D721Med (cell line): ENCODE results near the gene LMTK3.

Experiments used
- DNase-seq: peaks from one replicate; pipeline ENCODE4 v3.0.0; 2011; ENCODE audit warnings: low spot score; ENCODE audit not compliant: insufficient read length
- FAIRE-seq: peaks from 2 replicates; lab custom pipeline; 2011; peaks lifted over from hg19 to GRCh38; lab: Jason Lieb, UNC
- TF ChIP-seq, protein P1 (sequence below): IDR thresholded peaks from 2 replicates; pipeline ENCODE4 v1.5.1; 2012; ENCODE audit warnings: mild to moderate bottlenecking, control low read depth; ENCODE audit not compliant: insufficient read depth; ENCODE audit errors: missing control alignments

Gene LMTK3

DNA sequence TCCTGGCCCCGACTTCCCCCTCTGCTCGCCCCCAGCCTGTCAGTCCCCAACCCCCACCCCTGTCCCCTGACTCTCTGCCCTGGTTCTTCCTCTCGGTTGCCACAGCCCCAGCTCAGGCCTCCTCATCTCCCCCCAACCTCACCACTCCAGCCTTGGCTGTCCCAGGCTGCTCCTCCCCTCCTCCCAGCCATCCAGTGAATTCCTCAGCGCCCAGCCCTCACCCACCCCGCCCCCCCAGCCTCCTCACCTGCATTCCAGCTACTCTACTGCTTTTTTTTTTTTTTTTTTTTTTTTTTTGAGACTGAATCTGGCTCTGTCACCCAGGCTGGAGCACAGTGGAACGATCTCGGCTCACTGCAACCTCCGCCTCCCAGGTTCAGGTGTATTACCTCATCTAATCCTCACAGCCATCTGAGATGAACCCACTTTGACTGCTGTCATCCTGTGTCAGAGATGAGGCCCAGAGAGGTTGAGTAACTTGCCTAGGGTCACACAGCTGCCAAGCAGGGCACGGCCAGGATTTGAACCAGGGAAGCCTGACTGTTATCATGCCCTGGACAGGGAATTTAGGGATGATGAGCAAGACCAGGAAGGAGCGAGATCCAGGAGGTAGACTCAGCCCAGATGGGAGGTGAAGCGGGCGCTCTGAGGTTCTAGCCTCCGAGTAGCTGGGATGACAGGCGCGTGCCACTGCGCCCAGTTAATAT lies 42.9 kb upstream of the LMTK3 start:
- TF ChIP-seq, protein P1, sequence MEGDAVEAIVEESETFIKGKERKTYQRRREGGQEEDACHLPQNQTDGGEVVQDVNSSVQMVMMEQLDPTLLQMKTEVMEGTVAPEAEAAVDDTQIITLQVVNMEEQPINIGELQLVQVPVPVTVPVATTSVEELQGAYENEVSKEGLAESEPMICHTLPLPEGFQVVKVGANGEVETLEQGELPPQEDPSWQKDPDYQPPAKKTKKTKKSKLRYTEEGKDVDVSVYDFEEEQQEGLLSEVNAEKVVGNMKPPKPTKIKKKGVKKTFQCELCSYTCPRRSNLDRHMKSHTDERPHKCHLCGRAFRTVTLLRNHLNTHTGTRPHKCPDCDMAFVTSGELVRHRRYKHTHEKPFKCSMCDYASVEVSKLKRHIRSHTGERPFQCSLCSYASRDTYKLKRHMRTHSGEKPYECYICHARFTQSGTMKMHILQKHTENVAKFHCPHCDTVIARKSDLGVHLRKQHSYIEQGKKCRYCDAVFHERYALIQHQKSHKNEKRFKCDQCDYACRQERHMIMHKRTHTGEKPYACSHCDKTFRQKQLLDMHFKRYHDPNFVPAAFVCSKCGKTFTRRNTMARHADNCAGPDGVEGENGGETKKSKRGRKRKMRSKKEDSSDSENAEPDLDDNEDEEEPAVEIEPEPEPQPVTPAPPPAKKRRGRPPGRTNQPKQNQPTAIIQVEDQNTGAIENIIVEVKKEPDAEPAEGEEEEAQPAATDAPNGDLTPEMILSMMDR: no peak
- DNase-seq: no peak
- FAIRE-seq: no peak

DNA sequence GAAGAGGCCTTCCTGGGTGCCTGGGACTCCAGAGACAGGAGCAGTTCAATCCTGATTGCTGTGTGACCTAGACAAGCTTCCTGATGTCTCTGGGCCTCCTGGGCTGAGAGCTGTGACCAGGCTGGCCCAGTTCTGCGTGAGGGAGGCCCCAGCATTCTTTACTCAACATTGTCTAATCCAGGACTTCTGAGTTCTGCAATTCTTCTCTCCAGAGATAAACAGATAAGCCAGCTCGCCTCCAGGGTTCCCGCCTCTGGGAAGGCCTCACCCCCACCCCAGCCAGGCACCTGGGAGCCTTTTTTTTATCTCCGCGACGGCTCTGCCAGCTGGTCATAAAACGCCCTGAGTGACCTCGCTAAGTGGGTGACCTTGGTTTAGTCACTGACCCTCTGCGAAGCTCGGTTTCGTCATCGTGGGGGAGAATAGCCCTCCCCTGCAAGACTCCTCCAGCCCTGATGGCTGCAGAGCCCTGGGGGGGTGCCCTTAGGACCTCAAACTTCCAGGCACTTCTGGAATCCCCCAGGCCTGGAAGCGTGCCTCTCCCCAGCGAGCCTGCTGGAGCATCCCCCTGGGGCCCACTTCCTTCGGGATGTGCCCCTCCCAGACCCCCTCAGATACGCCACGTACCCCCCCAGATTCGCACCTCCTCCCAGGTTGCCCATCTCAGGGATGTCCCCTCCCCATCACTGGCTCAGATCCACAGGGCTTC lies 42.2 kb upstream of the LMTK3 start:
- no peak for FAIRE-seq
- no peak for DNase-seq
- TF ChIP-seq, protein P1: no peak

DNA sequence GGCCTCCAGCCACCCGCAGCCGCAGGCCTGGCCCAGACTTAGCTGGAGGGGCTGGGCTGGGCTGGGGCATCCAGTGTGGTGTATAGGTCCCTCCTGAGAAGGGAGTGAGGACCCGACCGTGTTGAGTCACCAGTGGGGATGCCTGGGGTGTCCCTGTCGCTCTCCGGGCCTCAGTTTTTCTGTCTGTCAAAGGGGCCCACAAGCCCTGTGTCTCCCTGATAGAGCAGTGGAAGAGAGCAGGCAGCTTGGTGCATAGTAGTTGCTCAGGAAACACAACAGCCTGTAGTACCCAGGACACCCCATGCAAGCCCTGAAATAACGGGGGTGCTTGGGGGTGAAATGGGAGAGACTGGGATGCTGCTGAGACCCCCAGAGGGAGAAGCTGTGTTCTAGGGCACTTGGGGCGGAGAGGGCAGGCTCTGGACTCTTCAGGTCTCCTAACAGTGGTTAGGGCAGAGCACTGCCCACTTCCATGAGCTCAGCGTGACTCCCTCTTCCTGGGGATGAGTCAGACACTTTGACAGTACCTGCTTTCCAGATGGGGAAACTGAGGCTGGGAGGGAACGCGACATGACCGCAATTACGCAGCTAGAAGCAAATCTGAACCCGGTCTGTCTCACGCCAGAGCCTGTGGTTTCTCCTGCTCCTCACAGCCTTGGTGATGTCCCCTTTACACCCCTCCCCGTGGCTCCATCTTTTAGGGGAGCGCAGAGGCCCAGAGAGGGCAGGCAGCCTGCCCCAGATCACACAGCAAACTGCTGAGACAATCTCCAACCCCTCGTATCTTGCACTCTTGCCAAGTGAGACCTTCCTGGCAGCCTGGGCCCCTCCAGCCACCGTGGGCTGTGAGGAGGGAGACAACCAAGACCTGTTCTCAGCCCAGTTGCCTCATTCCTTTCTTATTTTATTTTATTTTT lies 41.0 kb upstream of the LMTK3 start:
- TF ChIP-seq, protein P1: no peak
- DNase-seq (no peak), FAIRE-seq (no peak)

DNA sequence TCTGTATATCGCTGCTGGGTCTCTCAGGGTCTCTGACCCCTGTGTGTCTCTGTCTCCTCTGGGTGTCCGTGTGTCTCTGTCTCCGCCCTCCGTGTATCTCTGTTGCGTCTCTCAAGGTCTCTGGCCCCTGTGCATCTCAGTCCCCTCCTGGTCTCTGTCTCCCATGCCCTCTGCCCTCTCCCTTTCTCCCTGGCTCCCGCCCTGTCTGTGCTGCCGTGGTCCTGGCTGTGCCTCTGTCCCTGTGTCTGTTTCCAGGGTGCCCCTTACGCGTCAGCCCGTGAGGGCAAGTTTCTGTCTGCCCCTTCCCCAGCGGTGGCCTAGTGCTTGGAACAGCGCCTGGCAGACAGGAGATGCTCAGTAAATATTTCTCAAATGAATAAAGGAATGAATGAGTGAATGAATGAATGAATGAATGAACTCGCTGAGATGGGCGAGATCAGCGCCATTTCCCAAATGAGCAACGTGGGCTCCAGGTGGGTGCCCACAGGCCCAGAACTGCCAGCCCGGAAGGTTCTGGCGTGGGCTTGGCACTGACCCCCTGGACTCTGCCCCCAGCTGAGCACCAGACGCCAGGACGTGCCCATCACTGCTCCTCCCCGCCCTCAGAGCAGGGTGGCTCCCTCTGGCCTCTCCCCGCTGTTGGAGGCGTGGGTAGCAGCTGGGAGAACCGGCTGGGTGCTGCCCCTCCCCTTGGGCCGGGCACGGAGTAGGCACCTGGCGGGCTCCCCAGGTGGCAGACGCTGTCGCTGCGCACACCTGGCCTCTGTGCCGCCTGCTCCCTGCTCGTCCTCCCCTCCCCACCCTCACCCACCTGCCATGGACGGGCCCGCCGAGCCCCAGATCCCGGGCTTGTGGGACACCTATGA lies 40.0 kb upstream of the LMTK3 start, which contains the start of gene SULT2B1:
Gene SULT2B1 (plus strand): TSS at position 736 of the 866 bp plus-strand sequence. CDS start 81 bp downstream, at position 817.
- FAIRE-seq (no peak), DNase-seq (no peak)
- TF ChIP-seq, protein P1: no peak

DNA sequence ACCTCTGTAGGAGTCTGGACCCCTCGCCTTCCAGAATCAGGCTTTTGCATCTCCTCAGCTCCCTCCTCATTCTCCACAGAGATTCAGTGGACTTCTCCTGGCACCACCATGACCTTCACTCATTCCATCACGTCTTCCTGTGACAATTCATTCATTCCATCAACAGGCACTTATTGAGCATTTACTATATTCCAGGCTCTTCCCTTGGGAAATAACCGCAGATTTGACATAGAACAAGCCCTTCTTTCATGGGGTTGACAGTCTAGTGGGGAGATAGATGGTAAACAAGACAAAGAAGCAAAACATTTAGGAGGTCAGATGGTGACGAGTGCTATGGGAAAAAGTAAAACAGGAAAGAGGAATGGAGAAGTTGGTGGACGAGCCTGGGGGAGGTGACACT lies 37.7 kb upstream of the LMTK3 start:
- TF ChIP-seq, protein P1: no peak
- FAIRE-seq: no peak
- no peak for DNase-seq

DNA sequence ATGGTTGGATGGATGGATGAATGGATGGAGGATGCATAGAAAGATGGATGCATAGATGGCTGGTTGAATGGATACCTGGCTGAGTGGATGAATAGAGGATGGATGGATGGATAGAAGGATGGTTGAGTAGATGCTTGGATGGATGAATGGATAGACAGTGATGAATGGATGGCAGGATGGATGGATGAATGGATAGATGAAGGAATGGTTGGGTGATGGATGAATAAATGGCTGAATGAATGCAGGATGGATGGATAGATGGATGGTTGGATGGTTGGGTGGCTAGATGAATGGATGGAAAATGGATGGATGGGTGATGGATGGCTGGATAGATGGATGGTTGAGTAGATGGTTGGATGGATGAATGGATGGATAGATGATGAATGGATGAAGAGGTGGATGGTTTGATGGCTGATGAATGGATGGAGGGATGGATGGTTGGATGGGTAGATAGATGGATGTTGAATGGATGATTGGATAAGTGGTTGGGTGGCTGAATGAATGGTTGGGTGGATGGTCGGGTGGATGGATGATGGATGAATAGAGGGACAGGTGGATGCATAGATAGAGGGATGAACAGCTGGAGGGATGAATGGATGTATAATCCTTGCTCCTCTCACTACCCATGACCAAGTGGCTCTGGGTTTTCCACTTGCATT lies 36.7 kb upstream of the LMTK3 start:
- FAIRE-seq: no peak
- TF ChIP-seq, protein P1: no peak
- no peak for DNase-seq
